HepG2 (cell line): ENCODE data around the gene DPEP2NB. TPM values are rescaled to one million over a fixed set of nuclear protein-coding genes. Genes with fewer than 3 reads are reported as not detected.

Experiments used
- ARHGAP35 ChIP-seq: sonication (generic); formaldehyde crosslinking; IDR thresholded peaks from 2 replicates; pipeline ENCODE4 v1.9.0; 2022; ENCODE audit warnings: mild to moderate bottlenecking, inconsistent platforms, moderate library complexity, missing genetic modification reagents, borderline replicate concordance
- KLF12 ChIP-seq: sonication (generic); formaldehyde crosslinking; IDR thresholded peaks from 2 replicates; pipeline ENCODE4 v1.4.0; 2020; ENCODE audit warnings: missing genetic modification reagents, borderline replicate concordance
- KLF9 ChIP-seq: IDR thresholded peaks from 2 replicates; pipeline ENCODE4 v1.6.1; 2016; ENCODE audit warnings: low read depth
- SALL1 ChIP-seq: sonication (generic); formaldehyde crosslinking; IDR thresholded peaks from 2 replicates; pipeline ENCODE4 v1.8.0; 2022; ENCODE audit warnings: mild to moderate bottlenecking, missing genetic modification reagents
- TBX2 ChIP-seq: sonication (generic); formaldehyde crosslinking; IDR thresholded peaks from 2 replicates; pipeline ENCODE4 v1.5.0; 2020; ENCODE audit warnings: missing genetic modification reagents, mild to moderate bottlenecking, borderline replicate concordance
- TRIM24 ChIP-seq: sonication (generic); formaldehyde crosslinking; IDR thresholded peaks from 2 replicates; pipeline ENCODE4 v1.8.0; 2022; ENCODE audit warnings: mild to moderate bottlenecking, missing genetic modification reagents
- ZC3H4 ChIP-seq: sonication (generic); formaldehyde crosslinking; IDR thresholded peaks from 2 replicates; pipeline ENCODE4 v1.4.0; 2020; ENCODE audit warnings: missing genetic modification reagents, borderline replicate concordance
- ZFP36 ChIP-seq: fragments of 150-350 bp; IDR thresholded peaks from 2 replicates; pipeline ENCODE4 v1.6.1; 2018; ENCODE audit warnings: borderline replicate concordance, low read length, low read depth; ENCODE audit not compliant: partially characterized antibody
- ZNF292 ChIP-seq: sonication (generic); formaldehyde crosslinking; IDR thresholded peaks from 2 replicates; pipeline ENCODE4 v1.8.1; 2022; ENCODE audit warnings: mild to moderate bottlenecking, low read depth, missing genetic modification reagents, borderline replicate concordance
- polyA plus RNA-seq, 8 experiments: library from polyadenylated mRNA; depleted of rRNA in 3 of 8; stranded (reverse) in 7 of 8; unstranded in 1 of 8; fragments of >200 nt; fragmentation: Illumina TruSeq in 4 of 8; extraction: Trizol in 4 of 8; gene quantifications; 2 replicates each; pipeline versions ENCODE4 v1.2.1 to v1.2.3, GENCODE V29; 2011 to 2016; ENCODE audit warnings: low read depth in 4 of 8, missing spikeins in 1 of 8, mixed read lengths in 1 of 8; ENCODE audit not compliant: insufficient read depth in 1 of 8
- total RNA-seq, 5 experiments: library from RNA; depleted of rRNA; stranded (reverse); fragments of >200 nt; fragmentation: Illumina TruSeq; extraction: Trizol; gene quantifications; 2 replicates each; pipeline ENCODE4 v1.2.3, GENCODE V29; 2016; ENCODE audit warnings: low read depth in 1 of 5
- TF ChIP-seq, protein P1 (sequence below): sonication (generic); formaldehyde crosslinking; IDR thresholded peaks from 2 replicates; pipeline ENCODE4 v1.5.0; 2020; ENCODE audit warnings: missing genetic modification reagents
- TF ChIP-seq, protein P2 (sequence below): sonication (generic); formaldehyde crosslinking; IDR thresholded peaks from 2 replicates; pipeline ENCODE4 v1.5.0; 2020; ENCODE audit warnings: missing genetic modification reagents, mild to moderate bottlenecking, borderline replicate concordance
- TF ChIP-seq, protein P3 (sequence below): sonication (generic); formaldehyde crosslinking; IDR thresholded peaks from 2 replicates; pipeline ENCODE4 v1.4.0; 2020; ENCODE audit warnings: missing genetic modification reagents
- TF ChIP-seq, protein P4 (sequence below): sonication (generic); formaldehyde crosslinking; IDR thresholded peaks from 2 replicates; pipeline ENCODE4 v1.5.0; 2020; ENCODE audit warnings: mild to moderate bottlenecking, missing genetic modification reagents, borderline replicate concordance

Gene DPEP2NB
- total and polyA plus RNA-seq, 2 of the 13 experiments (the other 11 are each of a cell fraction or from before 2014, with no cell fraction given): not detected

DNA sequence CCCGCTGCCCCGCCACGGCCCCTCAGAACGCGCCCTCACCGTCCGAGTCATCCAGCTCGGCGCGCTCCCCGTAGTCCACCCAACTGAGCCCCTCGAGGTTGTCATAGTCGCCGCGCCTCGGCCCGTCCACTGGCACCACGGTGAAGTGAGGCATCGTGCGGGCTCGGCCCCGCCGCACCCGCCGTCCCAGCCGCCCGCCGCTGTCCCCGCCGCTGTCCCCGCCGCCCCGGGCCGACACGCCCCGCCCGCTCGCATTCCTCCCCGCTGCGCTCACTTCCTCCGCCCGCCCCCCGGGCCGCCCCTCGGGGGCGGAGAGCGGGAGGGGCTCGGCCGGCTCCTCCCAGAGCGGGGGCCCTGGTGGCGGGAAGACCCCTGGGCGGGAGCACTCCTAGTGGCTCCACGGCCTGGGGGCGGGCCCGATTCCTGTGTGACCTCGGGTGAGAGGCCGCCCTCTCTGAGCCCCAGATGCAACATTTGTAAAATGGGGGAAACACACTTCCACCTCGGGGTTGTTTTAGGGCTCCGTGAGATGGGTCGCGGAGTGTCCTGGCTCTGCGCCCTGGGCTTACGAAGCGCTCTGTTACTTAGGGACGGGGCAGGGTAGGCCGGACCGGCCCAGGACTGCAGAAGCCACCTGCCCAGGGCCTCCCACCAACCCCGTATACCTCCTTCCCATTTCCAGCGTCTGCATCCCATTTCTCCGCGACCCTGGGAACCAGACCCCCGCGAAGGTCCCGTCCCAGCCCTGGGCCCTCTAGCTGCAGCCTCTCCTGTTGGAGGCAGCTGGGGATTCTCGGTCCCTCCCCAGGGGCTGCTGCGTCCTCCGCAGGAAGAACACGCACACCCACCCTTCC is 47.1 kb downstream of the DPEP2NB start, which contains the start of gene SLC12A4 (continued):
- TF ChIP-seq, protein P1, sequence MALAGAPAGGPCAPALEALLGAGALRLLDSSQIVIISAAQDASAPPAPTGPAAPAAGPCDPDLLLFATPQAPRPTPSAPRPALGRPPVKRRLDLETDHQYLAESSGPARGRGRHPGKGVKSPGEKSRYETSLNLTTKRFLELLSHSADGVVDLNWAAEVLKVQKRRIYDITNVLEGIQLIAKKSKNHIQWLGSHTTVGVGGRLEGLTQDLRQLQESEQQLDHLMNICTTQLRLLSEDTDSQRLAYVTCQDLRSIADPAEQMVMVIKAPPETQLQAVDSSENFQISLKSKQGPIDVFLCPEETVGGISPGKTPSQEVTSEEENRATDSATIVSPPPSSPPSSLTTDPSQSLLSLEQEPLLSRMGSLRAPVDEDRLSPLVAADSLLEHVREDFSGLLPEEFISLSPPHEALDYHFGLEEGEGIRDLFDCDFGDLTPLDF: peak; percentile 96
- TF ChIP-seq KLF12 (CRISPR knock-in tag) (peak; percentile 87; the same call in 1 of the 2 replicates), ZC3H4 (CRISPR knock-in tag) (no peak), ZFP36 (peak; percentile 98), TRIM24 (CRISPR knock-in tag) (peak; percentile 43; the same call in 1 of the 2 replicates), SALL1 (CRISPR knock-in tag) (peak; percentile 77), ARHGAP35 (CRISPR knock-in tag) (peak; percentile 51; the same call in 1 of the 2 replicates), ZNF292 (CRISPR knock-in tag) (peak; percentile 82), TBX2 (peak; percentile 55), KLF9 (CRISPR knock-in tag) (peak; percentile 52; the same call in 1 of the 2 replicates)
- TF ChIP-seq, protein P2, sequence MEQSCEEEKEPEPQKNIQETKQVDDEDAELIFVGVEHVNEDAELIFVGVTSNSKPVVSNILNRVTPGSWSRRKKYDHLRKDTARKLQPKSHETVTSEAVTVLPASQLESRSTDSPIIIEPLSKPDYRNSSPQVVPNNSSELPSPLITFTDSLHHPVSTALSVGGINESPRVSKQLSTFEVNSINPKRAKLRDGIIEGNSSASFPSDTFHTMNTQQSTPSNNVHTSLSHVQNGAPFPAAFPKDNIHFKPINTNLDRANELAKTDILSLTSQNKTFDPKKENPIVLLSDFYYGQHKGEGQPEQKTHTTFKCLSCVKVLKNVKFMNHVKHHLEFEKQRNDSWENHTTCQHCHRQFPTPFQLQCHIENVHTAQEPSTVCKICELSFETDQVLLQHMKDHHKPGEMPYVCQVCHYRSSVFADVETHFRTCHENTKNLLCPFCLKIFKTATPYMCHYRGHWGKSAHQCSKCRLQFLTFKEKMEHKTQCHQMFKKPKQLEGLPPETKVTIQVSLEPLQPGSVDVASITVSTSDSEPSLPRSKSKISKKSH: peak; percentile 86; the same call in 1 of the 2 replicates
- TF ChIP-seq, protein P3, sequence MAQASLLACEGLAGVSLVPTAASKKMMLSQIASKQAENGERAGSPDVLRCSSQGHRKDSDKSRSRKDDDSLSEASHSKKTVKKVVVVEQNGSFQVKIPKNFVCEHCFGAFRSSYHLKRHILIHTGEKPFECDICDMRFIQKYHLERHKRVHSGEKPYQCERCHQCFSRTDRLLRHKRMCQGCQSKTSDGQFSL: no peak
- TF ChIP-seq, protein P4, sequence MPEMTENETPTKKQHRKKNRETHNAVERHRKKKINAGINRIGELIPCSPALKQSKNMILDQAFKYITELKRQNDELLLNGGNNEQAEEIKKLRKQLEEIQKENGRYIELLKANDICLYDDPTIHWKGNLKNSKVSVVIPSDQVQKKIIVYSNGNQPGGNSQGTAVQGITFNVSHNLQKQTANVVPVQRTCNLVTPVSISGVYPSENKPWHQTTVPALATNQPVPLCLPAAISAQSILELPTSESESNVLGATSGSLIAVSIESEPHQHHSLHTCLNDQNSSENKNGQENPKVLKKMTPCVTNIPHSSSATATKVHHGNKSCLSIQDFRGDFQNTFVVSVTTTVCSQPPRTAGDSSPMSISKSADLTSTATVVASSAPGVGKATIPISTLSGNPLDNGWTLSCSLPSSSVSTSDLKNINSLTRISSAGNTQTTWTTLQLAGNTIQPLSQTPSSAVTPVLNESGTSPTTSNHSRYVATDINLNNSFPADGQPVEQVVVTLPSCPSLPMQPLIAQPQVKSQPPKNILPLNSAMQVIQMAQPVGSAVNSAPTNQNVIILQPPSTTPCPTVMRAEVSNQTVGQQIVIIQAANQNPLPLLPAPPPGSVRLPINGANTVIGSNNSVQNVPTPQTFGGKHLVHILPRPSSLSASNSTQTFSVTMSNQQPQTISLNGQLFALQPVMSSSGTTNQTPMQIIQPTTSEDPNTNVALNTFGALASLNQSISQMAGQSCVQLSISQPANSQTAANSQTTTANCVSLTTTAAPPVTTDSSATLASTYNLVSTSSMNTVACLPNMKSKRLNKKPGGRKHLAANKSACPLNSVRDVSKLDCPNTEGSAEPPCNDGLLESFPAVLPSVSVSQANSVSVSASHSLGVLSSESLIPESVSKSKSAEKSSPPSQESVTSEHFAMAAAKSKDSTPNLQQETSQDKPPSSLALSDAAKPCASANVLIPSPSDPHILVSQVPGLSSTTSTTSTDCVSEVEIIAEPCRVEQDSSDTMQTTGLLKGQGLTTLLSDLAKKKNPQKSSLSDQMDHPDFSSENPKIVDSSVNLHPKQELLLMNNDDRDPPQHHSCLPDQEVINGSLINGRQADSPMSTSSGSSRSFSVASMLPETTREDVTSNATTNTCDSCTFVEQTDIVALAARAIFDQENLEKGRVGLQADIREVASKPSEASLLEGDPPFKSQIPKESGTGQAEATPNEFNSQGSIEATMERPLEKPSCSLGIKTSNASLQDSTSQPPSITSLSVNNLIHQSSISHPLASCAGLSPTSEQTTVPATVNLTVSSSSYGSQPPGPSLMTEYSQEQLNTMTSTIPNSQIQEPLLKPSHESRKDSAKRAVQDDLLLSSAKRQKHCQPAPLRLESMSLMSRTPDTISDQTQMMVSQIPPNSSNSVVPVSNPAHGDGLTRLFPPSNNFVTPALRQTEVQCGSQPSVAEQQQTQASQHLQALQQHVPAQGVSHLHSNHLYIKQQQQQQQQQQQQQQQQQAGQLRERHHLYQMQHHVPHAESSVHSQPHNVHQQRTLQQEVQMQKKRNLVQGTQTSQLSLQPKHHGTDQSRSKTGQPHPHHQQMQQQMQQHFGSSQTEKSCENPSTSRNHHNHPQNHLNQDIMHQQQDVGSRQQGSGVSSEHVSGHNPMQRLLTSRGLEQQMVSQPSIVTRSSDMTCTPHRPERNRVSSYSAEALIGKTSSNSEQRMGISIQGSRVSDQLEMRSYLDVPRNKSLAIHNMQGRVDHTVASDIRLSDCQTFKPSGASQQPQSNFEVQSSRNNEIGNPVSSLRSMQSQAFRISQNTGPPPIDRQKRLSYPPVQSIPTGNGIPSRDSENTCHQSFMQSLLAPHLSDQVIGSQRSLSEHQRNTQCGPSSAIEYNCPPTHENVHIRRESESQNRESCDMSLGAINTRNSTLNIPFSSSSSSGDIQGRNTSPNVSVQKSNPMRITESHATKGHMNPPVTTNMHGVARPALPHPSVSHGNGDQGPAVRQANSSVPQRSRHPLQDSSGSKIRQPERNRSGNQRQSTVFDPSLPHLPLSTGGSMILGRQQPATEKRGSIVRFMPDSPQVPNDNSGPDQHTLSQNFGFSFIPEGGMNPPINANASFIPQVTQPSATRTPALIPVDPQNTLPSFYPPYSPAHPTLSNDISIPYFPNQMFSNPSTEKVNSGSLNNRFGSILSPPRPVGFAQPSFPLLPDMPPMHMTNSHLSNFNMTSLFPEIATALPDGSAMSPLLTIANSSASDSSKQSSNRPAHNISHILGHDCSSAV (CRISPR knock-in tag): no peak
